Measurements from ENCODE around the gene OCA2.

GRCh38 chr15:27902680-27903385 is 196.3 kb downstream of the OCA2 start:
- TF ChIP-seq POLR2AphosphoS5 (IDR thresholded peaks at IDR 0.05; ENCODE audit: low read depth) (no peak), CTCF (IDR thresholded peaks at IDR 0.05; ENCODE audit: insufficient read depth, low read length) (no peak)

All from HL-60 (cell line).